ENCODE data around the gene RGS17. TPM values are rescaled to one million over a fixed set of nuclear protein-coding genes. Genes with fewer than 3 reads are reported as not detected.

The RGS17 gene
- total RNA-seq, 1 experiment from 2014 or later: 3.2 TPM

GRCh38 chr6:153032255-153032882, 98.7 kb downstream of the RGS17 start:
- Mint-ChIP-seq H3K27me3 (ENCODE audit: low read depth) (no peaks in the 10 kb centered on the region), H3K4me1 (peaks cover 13 to 17% of the 10 kb centered on the region in 2 experiments), H3K4me3 (no peak overlapping the region), H3K9me3 (no peaks in the 10 kb centered on the region), H3K36me3 (ENCODE audit: insufficient read depth in 1 of 3, low read depth in 3 of 3) (no peaks in the 10 kb centered on the region), H3K27ac (no peak overlapping the region)
- Histone ChIP-seq H3K27ac (ENCODE audit: insufficient read length, low read depth, low read length) (no peak overlapping the region), H3K4me1 (ENCODE audit: insufficient read depth, low read length) (peaks cover 5% of the 10 kb centered on the region; the same call in 1 of the 2 replicates), H3T11ph (ENCODE audit: low read length) (no peak overlapping the region), H3K79me2 (ENCODE audit: insufficient read depth, low read length) (no peaks in the 10 kb centered on the region), H2BK120ac (ENCODE audit: low read depth, low read length, poor library complexity, severe bottlenecking) (no peak overlapping the region), H3K27me3 (ENCODE audit: insufficient read depth, low read length) (no peaks in the 10 kb centered on the region), H3K14ac (ENCODE audit: insufficient read depth, low read length) (no peak overlapping the region), H2AFZ (ENCODE audit: low read length) (no peak overlapping the region), H4K5ac (ENCODE audit: insufficient read length, low read depth, low read length) (no peak overlapping the region), H3K9me3 (ENCODE audit: control insufficient read depth, low read depth, low read length) (no peaks in the 10 kb centered on the region), H3K18ac (ENCODE audit: insufficient read length, low read depth, low read length) (no peak overlapping the region), H2BK5ac (ENCODE audit: insufficient read length, low read length) (no peak overlapping the region), H3K9ac (ENCODE audit: extremely low read depth, insufficient read length, low read length) (no peak overlapping the region), H3K56ac (ENCODE audit: insufficient read length, low read depth, low read length) (no peak overlapping the region), H4K20me1 (ENCODE audit: control insufficient read depth, insufficient read depth, insufficient read length) (no peaks in the 10 kb centered on the region), H3K79me1 (ENCODE audit: insufficient read depth, low read depth, low read length, poor library complexity, severe bottlenecking) (no peaks in the 10 kb centered on the region), H2BK12ac (ENCODE audit: insufficient read length, low read depth, low read length) (no peak overlapping the region), H3K4ac (ENCODE audit: low read depth, low read length) (no peak overlapping the region), H2BK20ac (ENCODE audit: low read depth, low read length, poor library complexity, severe bottlenecking) (no peak overlapping the region), H3K23me2 (ENCODE audit: insufficient read length, low read depth, low read length, poor library complexity, severe bottlenecking) (no peaks in the 10 kb centered on the region), H4K8ac (replicated peaks; ENCODE audit: insufficient read length, low read depth, low read length) (no peak overlapping the region), H2BK15ac (ENCODE audit: low read depth, low read length) (no peak overlapping the region), H3K4me2 (ENCODE audit: insufficient read depth, insufficient read length, low read length) (no peak overlapping the region), H3K23ac (ENCODE audit: insufficient read length, low read depth, low read length) (no peak overlapping the region), H4K91ac (ENCODE audit: insufficient read length, low read depth, low read length) (no peak overlapping the region), H2AK5ac (ENCODE audit: insufficient read length, low read length) (no peak overlapping the region)
- TF ChIP-seq CTCF (conservative IDR thresholded peaks at IDR 0.05): peak; percentile 61
- WGBS (ENCODE audit: extremely low coverage, insufficient read length, low lambda C conversion rate): no CpG with 5 or more reads among the region's 9 CpGs
- no peak for DNase-seq
